Ishikawa (cell line): ENCODE measurements around the gene MTHFD1L.

Experiments
- CREB1 ChIP-seq: IDR thresholded peaks from 2 replicates; pipeline ENCODE4 v1.6.1; 2012; ENCODE audit warnings: low read depth
- EGR1 ChIP-seq: IDR thresholded peaks from 2 replicates; pipeline ENCODE4 v1.6.1; 2012
- REST ChIP-seq: IDR thresholded peaks from 2 replicates; pipeline ENCODE4 v1.6.1; 2012; ENCODE audit warnings: low read depth, mild to moderate bottlenecking
- TAF1 ChIP-seq: IDR thresholded peaks from 2 replicates; pipeline ENCODE4 v1.6.1; 2012; ENCODE audit warnings: low read depth, mild to moderate bottlenecking
- YY1 ChIP-seq: IDR thresholded peaks from 2 replicates; pipeline ENCODE4 v1.6.1; 2012; ENCODE audit warnings: low read depth

DNA sequence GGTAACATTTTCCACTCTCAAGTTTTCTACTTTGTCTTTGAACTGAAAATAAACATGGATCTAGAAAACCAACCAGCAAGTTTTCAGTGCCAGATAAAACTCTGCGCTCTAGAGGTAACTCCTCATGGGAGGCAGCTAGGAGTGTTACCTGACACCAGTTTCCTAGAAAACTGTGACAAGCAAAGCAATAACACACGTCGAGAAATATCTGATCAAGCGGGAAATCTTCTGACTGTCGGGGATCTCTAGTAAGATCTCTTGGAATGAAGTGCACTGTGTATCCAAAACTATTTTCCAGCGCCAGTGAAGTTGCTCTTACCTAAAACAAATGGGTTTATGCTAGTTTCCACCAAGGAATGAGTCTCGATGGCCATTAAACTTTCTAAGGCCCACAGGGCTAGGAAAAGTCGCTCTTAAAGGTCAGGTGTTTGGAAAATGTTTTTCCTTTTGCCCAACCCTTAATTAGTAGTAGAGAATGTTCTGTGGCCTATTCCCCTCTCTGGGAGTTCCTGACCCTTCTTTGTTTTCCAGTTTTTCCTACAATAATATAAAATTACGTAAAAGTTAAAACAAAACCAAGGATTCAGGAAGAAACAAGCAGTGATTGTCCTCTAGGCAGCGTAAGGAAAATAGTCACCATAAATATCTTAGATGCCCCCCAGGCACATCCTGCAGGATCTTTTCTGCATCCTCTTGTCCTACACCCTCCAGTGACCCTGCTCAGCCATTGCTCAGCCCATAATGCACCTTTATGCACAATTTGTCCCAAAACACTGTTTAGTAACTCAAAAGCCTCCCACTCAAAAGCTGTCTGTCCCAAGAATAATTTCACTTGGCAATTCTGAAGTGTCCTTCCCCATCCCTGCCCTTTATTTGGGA, 236.6 kb downstream of the MTHFD1L start:
- TF ChIP-seq REST (no peak), TAF1 (no peak), EGR1 (no peak), CREB1 (no peak), YY1 (no peak)
